ENCODE measurements around the gene AGPS.

The AGPS gene

GRCh38 chr2:177574356-177574755 lies 181.8 kb downstream of the AGPS start:
- no peak overlapping the region for H3K27ac ChIP-seq (ENCODE audit: low read depth, low read length)

GRCh38 chr2:177575358-177575757 lies 182.8 kb downstream of the AGPS start:
- H3K27ac ChIP-seq (ENCODE audit: low read depth, low read length), result no peak overlapping the region
- no peak overlapping the region for H3K9ac ChIP-seq (ENCODE audit: low read depth in 1 of 2, low read length in 2 of 2)
- no peaks in the 10 kb centered on the region for H3K27me3 ChIP-seq (ENCODE audit: control insufficient read depth in 1 of 2, insufficient read depth in 2 of 2, low read length in 2 of 2)
- no peak overlapping the region for H3K4me3 ChIP-seq (ENCODE audit: low read depth in 1 of 2, low read length in 2 of 2)
- no peaks in the 10 kb centered on the region for H3K36me3 ChIP-seq (ENCODE audit: control insufficient read depth in 1 of 2, insufficient read depth in 2 of 2, low read length in 2 of 2)
- H3K4me1 ChIP-seq (ENCODE audit: control insufficient read depth in 1 of 2, insufficient read depth in 2 of 2, low read length in 2 of 2), result no peaks in the 10 kb centered on the region
- no peaks in the 10 kb centered on the region for H3K9me3 ChIP-seq (ENCODE audit: control insufficient read depth in 1 of 2, low read length in 2 of 2)

More at GRCh38 chr2:177574356-177574755, 181.8 kb downstream of the AGPS start:
- H3K9ac ChIP-seq (ENCODE audit: low read depth in 1 of 2, low read length in 2 of 2), result no peak overlapping the region
- no peaks in the 10 kb centered on the region for H3K9me3 ChIP-seq (ENCODE audit: control insufficient read depth in 1 of 2, low read length in 2 of 2)
- no peaks in the 10 kb centered on the region for H3K27me3 ChIP-seq (ENCODE audit: control insufficient read depth in 1 of 2, insufficient read depth in 2 of 2, low read length in 2 of 2)
- H3K4me3 ChIP-seq (ENCODE audit: low read depth in 1 of 2, low read length in 2 of 2), result no peak overlapping the region
- H3K4me1 ChIP-seq (ENCODE audit: control insufficient read depth in 1 of 2, insufficient read depth in 2 of 2, low read length in 2 of 2), result no peaks in the 10 kb centered on the region
- H3K36me3 ChIP-seq (ENCODE audit: control insufficient read depth in 1 of 2, insufficient read depth in 2 of 2, low read length in 2 of 2), result no peaks in the 10 kb centered on the region

GRCh38 chr2:177577075-177577474 lies 184.5 kb downstream of the AGPS start:
- no peak overlapping the region for H3K27ac ChIP-seq (ENCODE audit: low read depth, low read length)
- no peaks in the 10 kb centered on the region for H3K36me3 ChIP-seq (ENCODE audit: control insufficient read depth in 1 of 2, insufficient read depth in 2 of 2, low read length in 2 of 2)
- no peaks in the 10 kb centered on the region for H3K9me3 ChIP-seq (ENCODE audit: control insufficient read depth in 1 of 2, low read length in 2 of 2)
- H3K27me3 ChIP-seq (ENCODE audit: control insufficient read depth in 1 of 2, insufficient read depth in 2 of 2, low read length in 2 of 2), result no peaks in the 10 kb centered on the region
- no peak overlapping the region for H3K4me3 ChIP-seq (ENCODE audit: low read depth in 1 of 2, low read length in 2 of 2)
- H3K9ac ChIP-seq (ENCODE audit: low read depth in 1 of 2, low read length in 2 of 2), result no peak overlapping the region
- H3K4me1 ChIP-seq (ENCODE audit: control insufficient read depth in 1 of 2, insufficient read depth in 2 of 2, low read length in 2 of 2), result no peaks in the 10 kb centered on the region

GRCh38 chr2:177578454-177578853 lies 185.9 kb downstream of the AGPS start:
- Histone ChIP-seq H3K27ac (ENCODE audit: low read depth, low read length) (no peak overlapping the region), H3K27me3 (ENCODE audit: control insufficient read depth in 1 of 2, insufficient read depth in 2 of 2, low read length in 2 of 2) (no peaks in the 10 kb centered on the region), H3K4me1 (ENCODE audit: control insufficient read depth in 1 of 2, insufficient read depth in 2 of 2, low read length in 2 of 2) (no peaks in the 10 kb centered on the region), H3K9ac (ENCODE audit: low read depth in 1 of 2, low read length in 2 of 2) (no peak overlapping the region), H3K36me3 (ENCODE audit: control insufficient read depth in 1 of 2, insufficient read depth in 2 of 2, low read length in 2 of 2) (no peaks in the 10 kb centered on the region), H3K4me3 (ENCODE audit: low read depth in 1 of 2, low read length in 2 of 2) (no peak overlapping the region), H3K9me3 (ENCODE audit: control insufficient read depth in 1 of 2, low read length in 2 of 2) (no peaks in the 10 kb centered on the region)

- Histone ChIP-seq H3K27me3 (ENCODE audit: control insufficient read depth in 1 of 2, insufficient read depth in 2 of 2, low read length in 2 of 2) (no peaks in the 10 kb centered on the region), H3K9ac (ENCODE audit: low read depth in 1 of 2, low read length in 2 of 2) (no peak overlapping the region), H3K4me1 (ENCODE audit: control insufficient read depth in 1 of 2, insufficient read depth in 2 of 2, low read length in 2 of 2) (no peaks in the 10 kb centered on the region), H3K27ac (ENCODE audit: low read depth, low read length) (no peak overlapping the region), H3K4me3 (ENCODE audit: low read depth in 1 of 2, low read length in 2 of 2) (no peak overlapping the region), H3K36me3 (ENCODE audit: control insufficient read depth in 1 of 2, insufficient read depth in 2 of 2, low read length in 2 of 2) (no peaks in the 10 kb centered on the region), H3K9me3 (ENCODE audit: control insufficient read depth in 1 of 2, low read length in 2 of 2) (no peaks in the 10 kb centered on the region)
These were observed 187.0 kb downstream of the AGPS start for GRCh38 chr2:177579486-177580036.

- no peaks in the 10 kb centered on the region for H3K27me3 ChIP-seq (ENCODE audit: control insufficient read depth in 1 of 2, insufficient read depth in 2 of 2, low read length in 2 of 2)
- no peaks in the 10 kb centered on the region for H3K36me3 ChIP-seq (ENCODE audit: control insufficient read depth in 1 of 2, insufficient read depth in 2 of 2, low read length in 2 of 2)
- no peak overlapping the region for H3K4me3 ChIP-seq (ENCODE audit: low read depth in 1 of 2, low read length in 2 of 2)
- no peak overlapping the region for H3K9ac ChIP-seq (ENCODE audit: low read depth in 1 of 2, low read length in 2 of 2)
- no peaks in the 10 kb centered on the region for H3K9me3 ChIP-seq (ENCODE audit: control insufficient read depth in 1 of 2, low read length in 2 of 2)
- H3K4me1 ChIP-seq (ENCODE audit: control insufficient read depth in 1 of 2, insufficient read depth in 2 of 2, low read length in 2 of 2), result peaks cover 6 to 8% of the 10 kb centered on the region in 2 donors
- H3K27ac ChIP-seq (ENCODE audit: low read depth, low read length), result no peak overlapping the region
These were observed 189.4 kb downstream of the AGPS start for GRCh38 chr2:177582000-177582399.

GRCh38 chr2:177584030-177584692 lies 191.6 kb downstream of the AGPS start:
- no peaks in the 10 kb centered on the region for H3K27me3 ChIP-seq (ENCODE audit: control insufficient read depth in 1 of 2, insufficient read depth in 2 of 2, low read length in 2 of 2)
- H3K9me3 ChIP-seq (ENCODE audit: control insufficient read depth in 1 of 2, low read length in 2 of 2), result no peaks in the 10 kb centered on the region
- H3K9ac ChIP-seq (ENCODE audit: low read depth in 1 of 2, low read length in 2 of 2), result no peak overlapping the region
- no peak overlapping the region for H3K27ac ChIP-seq (ENCODE audit: low read depth, low read length)
- H3K36me3 ChIP-seq (ENCODE audit: control insufficient read depth in 1 of 2, insufficient read depth in 2 of 2, low read length in 2 of 2), result no peaks in the 10 kb centered on the region
- H3K4me1 ChIP-seq (ENCODE audit: control insufficient read depth in 1 of 2, insufficient read depth in 2 of 2, low read length in 2 of 2), result peaks cover 6 to 8% of the 10 kb centered on the region in 2 donors
- no peak overlapping the region for H3K4me3 ChIP-seq (ENCODE audit: low read depth in 1 of 2, low read length in 2 of 2)

GRCh38 chr2:177585234-177585863 lies 192.8 kb downstream of the AGPS start:
- H3K4me1 ChIP-seq (ENCODE audit: control insufficient read depth in 1 of 2, insufficient read depth in 2 of 2, low read length in 2 of 2), result peaks cover 6 to 8% of the 10 kb centered on the region in 2 donors
- no peaks in the 10 kb centered on the region for H3K36me3 ChIP-seq (ENCODE audit: control insufficient read depth in 1 of 2, insufficient read depth in 2 of 2, low read length in 2 of 2)
- H3K4me3 ChIP-seq (ENCODE audit: low read depth in 1 of 2, low read length in 2 of 2), result peak overlapping the region in 1 of 2 donors; percentile 23
- H3K9me3 ChIP-seq (ENCODE audit: control insufficient read depth in 1 of 2, low read length in 2 of 2), result no peaks in the 10 kb centered on the region
- no peak overlapping the region for H3K27ac ChIP-seq (ENCODE audit: low read depth, low read length)
- H3K9ac ChIP-seq (ENCODE audit: low read depth in 1 of 2, low read length in 2 of 2), result no peak overlapping the region
- H3K27me3 ChIP-seq (ENCODE audit: control insufficient read depth in 1 of 2, insufficient read depth in 2 of 2, low read length in 2 of 2), result no peaks in the 10 kb centered on the region

GRCh38 chr2:177586154-177586553 lies 193.6 kb downstream of the AGPS start:
- Histone ChIP-seq H3K36me3 (ENCODE audit: control insufficient read depth in 1 of 2, insufficient read depth in 2 of 2, low read length in 2 of 2) (no peaks in the 10 kb centered on the region), H3K27me3 (ENCODE audit: control insufficient read depth in 1 of 2, insufficient read depth in 2 of 2, low read length in 2 of 2) (no peaks in the 10 kb centered on the region), H3K9ac (ENCODE audit: low read depth in 1 of 2, low read length in 2 of 2) (no peak overlapping the region), H3K27ac (ENCODE audit: low read depth, low read length) (no peak overlapping the region), H3K9me3 (ENCODE audit: control insufficient read depth in 1 of 2, low read length in 2 of 2) (no peaks in the 10 kb centered on the region), H3K4me1 (ENCODE audit: control insufficient read depth in 1 of 2, insufficient read depth in 2 of 2, low read length in 2 of 2) (peaks cover 6 to 8% of the 10 kb centered on the region in 2 donors), H3K4me3 (ENCODE audit: low read depth in 1 of 2, low read length in 2 of 2) (no peak overlapping the region)

GRCh38 chr2:177587371-177587770 lies 194.8 kb downstream of the AGPS start:
- no peaks in the 10 kb centered on the region for H3K36me3 ChIP-seq (ENCODE audit: control insufficient read depth in 1 of 2, insufficient read depth in 2 of 2, low read length in 2 of 2)

More at GRCh38 chr2:177587371-177587770, 194.8 kb downstream of the AGPS start:
- Histone ChIP-seq H3K27ac (ENCODE audit: low read depth, low read length) (no peak overlapping the region), H3K4me3 (ENCODE audit: low read depth in 1 of 2, low read length in 2 of 2) (no peak overlapping the region), H3K9me3 (ENCODE audit: control insufficient read depth in 1 of 2, low read length in 2 of 2) (no peaks in the 10 kb centered on the region), H3K9ac (ENCODE audit: low read depth in 1 of 2, low read length in 2 of 2) (no peak overlapping the region), H3K27me3 (ENCODE audit: control insufficient read depth in 1 of 2, insufficient read depth in 2 of 2, low read length in 2 of 2) (no peaks in the 10 kb centered on the region), H3K4me1 (ENCODE audit: control insufficient read depth in 1 of 2, insufficient read depth in 2 of 2, low read length in 2 of 2) (peaks cover 6 to 8% of the 10 kb centered on the region in 2 donors)
